Breast epithelium (tissue), 3 donors: Measurements from ENCODE around the gene AHNAK2.

Experiments used
- CTCF ChIP-seq, 3 donors: fragments of 450-650 bp; IDR thresholded peaks; one replicate each; pipeline ENCODE4 v1.5.1; 2016 to 2017; ENCODE audit warnings: antibody characterized with exemption in 3 of 3, mild to moderate bottlenecking in 3 of 3, moderate library complexity in 3 of 3
- POLR2A ChIP-seq: fragments of 450-650 bp; IDR thresholded peaks from one replicate; pipeline ENCODE4 v1.6.1; 2016; ENCODE audit warnings: antibody characterized with exemption, mild to moderate bottlenecking, moderate library complexity
- POLR2AphosphoS5 ChIP-seq, 3 donors: sonication (generic); formaldehyde crosslinking; IDR thresholded peaks; one replicate each; pipeline ENCODE4 v1.6.1; 2017; ENCODE audit warnings: antibody characterized with exemption in 3 of 3

GRCh38 chr14:104953097-104953496 lies 25.1 kb downstream of the AHNAK2 start:
- TF ChIP-seq CTCF (IDR thresholded peaks at IDR 0.05) (no peak), POLR2AphosphoS5 (IDR thresholded peaks at IDR 0.05) (no peak), POLR2A (no peak)
